Tibial nerve (tissue), 3 donors: ENCODE results near the gene OR8S1.
"Not testable (repeated sequence)": the region's sequence is repeated elsewhere in the genome, so short reads cannot be mapped to it uniquely, and the experiment has no call there.

ENCODE experiments used
- POLR2A ChIP-seq, 2 donors: fragments of 450-650 bp; IDR thresholded peaks; one replicate each; pipeline ENCODE4 v1.6.1; 2017; ENCODE audit warnings: antibody characterized with exemption in 2 of 2, mild to moderate bottlenecking in 2 of 2, moderate library complexity in 2 of 2
- TF ChIP-seq, protein P1 (sequence below), 5 experiments: fragments of 200-600 bp in 3 of 5; fragments of 450-650 bp in 2 of 5; sonication (generic) in 3 of 5; IDR thresholded peaks; one replicate each; pipeline ENCODE4 v1.5.1; 2016 to 2019; ENCODE audit warnings: antibody characterized with exemption in 5 of 5, mild to moderate bottlenecking in 3 of 5, moderate library complexity in 2 of 5

DNA sequence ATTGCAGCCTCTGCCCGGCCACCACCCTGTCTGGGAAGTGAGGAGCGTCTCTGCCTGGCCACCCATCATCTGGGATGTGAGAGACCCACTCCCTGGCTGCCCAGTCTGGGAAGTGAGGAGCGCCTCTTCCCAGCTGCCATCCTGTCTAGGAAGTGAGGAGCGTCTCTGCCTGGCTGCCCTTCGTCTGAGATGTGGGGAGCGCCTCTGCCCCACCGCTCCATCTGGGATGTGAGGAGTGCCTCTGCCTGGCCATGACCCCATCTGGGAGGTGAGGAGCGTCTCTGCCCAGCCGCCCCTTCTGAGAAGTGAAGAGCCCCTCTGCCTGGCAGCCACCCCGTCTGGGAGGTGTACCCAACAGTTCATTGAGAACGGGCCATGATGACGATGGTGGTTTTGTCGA, 26.2 kb downstream of the OR8S1 start:
- not testable (repeated sequence) for TF ChIP-seq POLR2A (IDR thresholded peaks at IDR 0.05)
- TF ChIP-seq, protein P1, sequence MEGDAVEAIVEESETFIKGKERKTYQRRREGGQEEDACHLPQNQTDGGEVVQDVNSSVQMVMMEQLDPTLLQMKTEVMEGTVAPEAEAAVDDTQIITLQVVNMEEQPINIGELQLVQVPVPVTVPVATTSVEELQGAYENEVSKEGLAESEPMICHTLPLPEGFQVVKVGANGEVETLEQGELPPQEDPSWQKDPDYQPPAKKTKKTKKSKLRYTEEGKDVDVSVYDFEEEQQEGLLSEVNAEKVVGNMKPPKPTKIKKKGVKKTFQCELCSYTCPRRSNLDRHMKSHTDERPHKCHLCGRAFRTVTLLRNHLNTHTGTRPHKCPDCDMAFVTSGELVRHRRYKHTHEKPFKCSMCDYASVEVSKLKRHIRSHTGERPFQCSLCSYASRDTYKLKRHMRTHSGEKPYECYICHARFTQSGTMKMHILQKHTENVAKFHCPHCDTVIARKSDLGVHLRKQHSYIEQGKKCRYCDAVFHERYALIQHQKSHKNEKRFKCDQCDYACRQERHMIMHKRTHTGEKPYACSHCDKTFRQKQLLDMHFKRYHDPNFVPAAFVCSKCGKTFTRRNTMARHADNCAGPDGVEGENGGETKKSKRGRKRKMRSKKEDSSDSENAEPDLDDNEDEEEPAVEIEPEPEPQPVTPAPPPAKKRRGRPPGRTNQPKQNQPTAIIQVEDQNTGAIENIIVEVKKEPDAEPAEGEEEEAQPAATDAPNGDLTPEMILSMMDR (IDR thresholded peaks at IDR 0.05) = not testable (repeated sequence)
